AG04449 (cell line): ENCODE data around the gene NEURL1B.
"Not testable (repeated sequence)": the region's sequence is repeated elsewhere in the genome, so short reads cannot be mapped to it uniquely, and the experiment has no call there.

ENCODE experiments used
- CTCF ChIA-PET: fragments of 350-600 bp; formaldehyde crosslinking; extraction: SDS; loops from one replicate; lab custom pipeline; 2021; ENCODE audit warnings: antibody characterized with exemption; lab: Yijun Ruan, JAX
- POLR2A ChIA-PET: fragments of 400-600, 350-600 bp; formaldehyde crosslinking; extraction: SDS; loops from one replicate; lab custom pipeline; 2020; ENCODE audit warnings: antibody characterized with exemption, inconsistent platforms; lab: Yijun Ruan, JAX
- DNase-seq: peaks from one replicate; pipeline ENCODE4 v3.0.0-alpha.2; 2010; ENCODE audit warnings: low read depth, low spot score
- H3K4me3 ChIP-seq: 2 replicates; pipeline ENCODE4 v1.5.1; 2011; ENCODE audit warnings: low read depth, mild to moderate bottlenecking, control low read depth, low read length
- TF ChIP-seq, protein P1 (sequence below): IDR thresholded peaks from one replicate; pipeline ENCODE4 v1.5.1; 2011; ENCODE audit warnings: mild to moderate bottlenecking, moderate library complexity, low read length, control low read depth, inconsistent platforms; ENCODE audit not compliant: insufficient read depth; ENCODE audit errors: missing control alignments

NEURL1B gene

GRCh38 chr5:172644711-172645110 lies 3.6 kb downstream of the NEURL1B start:
- DNase-seq, result no peak
- POLR2A ChIA-PET, result no interaction called here
- TF ChIP-seq, protein P1, sequence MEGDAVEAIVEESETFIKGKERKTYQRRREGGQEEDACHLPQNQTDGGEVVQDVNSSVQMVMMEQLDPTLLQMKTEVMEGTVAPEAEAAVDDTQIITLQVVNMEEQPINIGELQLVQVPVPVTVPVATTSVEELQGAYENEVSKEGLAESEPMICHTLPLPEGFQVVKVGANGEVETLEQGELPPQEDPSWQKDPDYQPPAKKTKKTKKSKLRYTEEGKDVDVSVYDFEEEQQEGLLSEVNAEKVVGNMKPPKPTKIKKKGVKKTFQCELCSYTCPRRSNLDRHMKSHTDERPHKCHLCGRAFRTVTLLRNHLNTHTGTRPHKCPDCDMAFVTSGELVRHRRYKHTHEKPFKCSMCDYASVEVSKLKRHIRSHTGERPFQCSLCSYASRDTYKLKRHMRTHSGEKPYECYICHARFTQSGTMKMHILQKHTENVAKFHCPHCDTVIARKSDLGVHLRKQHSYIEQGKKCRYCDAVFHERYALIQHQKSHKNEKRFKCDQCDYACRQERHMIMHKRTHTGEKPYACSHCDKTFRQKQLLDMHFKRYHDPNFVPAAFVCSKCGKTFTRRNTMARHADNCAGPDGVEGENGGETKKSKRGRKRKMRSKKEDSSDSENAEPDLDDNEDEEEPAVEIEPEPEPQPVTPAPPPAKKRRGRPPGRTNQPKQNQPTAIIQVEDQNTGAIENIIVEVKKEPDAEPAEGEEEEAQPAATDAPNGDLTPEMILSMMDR, result no peak
- H3K4me3 ChIP-seq, result no peak overlapping the region
- CTCF ChIA-PET, result no interaction called here

- DNase-seq, result no peak
- ChIA-PET CTCF (no interaction called here), POLR2A (no interaction called here)
- TF ChIP-seq, protein P1, result no peak
- H3K4me3 ChIP-seq, result no peak overlapping the region
These were observed 4.4 kb downstream of the NEURL1B start for GRCh38 chr5:172645271-172646055.

GRCh38 chr5:172646716-172647285 lies 5.7 kb downstream of the NEURL1B start:
- TF ChIP-seq, protein P1, result no peak
- ChIA-PET CTCF (no interaction called here), POLR2A (no interaction called here)
- no peak overlapping the region for H3K4me3 ChIP-seq
- DNase-seq, result no peak

- TF ChIP-seq, protein P1, result no peak
- no peak overlapping the region for H3K4me3 ChIP-seq
- ChIA-PET CTCF (no interaction called here), POLR2A (no interaction called here)
- no peak for DNase-seq
These were observed 6.4 kb downstream of the NEURL1B start for GRCh38 chr5:172647352-172648012.

DNA sequence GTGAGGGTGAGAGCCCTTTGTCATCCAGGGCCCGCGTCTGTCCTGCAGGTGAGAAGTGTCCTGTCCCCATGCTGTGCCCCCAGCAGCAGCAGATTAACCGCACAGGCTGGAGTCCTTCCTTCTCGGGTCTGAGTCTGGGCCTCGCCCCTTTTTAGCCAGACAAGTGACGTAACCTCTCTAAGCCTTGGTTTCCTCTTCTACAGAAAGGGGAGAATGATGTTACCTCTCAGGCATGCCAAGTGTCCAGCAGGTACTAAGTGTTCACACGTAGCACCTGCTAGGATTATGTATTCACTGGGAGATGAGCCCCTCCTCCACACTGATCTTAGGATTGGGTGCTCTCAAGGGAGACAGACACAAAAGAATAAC lies 6.9 kb downstream of the NEURL1B start:
- DNase-seq, result no peak
- ChIA-PET POLR2A (no interaction called here), CTCF (no interaction called here)
- TF ChIP-seq, protein P1, result no peak
- H3K4me3 ChIP-seq, result no peak overlapping the region

- POLR2A ChIA-PET, result no interaction called here
- TF ChIP-seq, protein P1, result no peak
- DNase-seq, result no peak
- no peak overlapping the region for H3K4me3 ChIP-seq
- CTCF ChIA-PET, result interaction anchor here (1.5 kb wide), 1 partner anchor 11 kb away, joined by 5 read pairs; no protein-coding TSS in a partner anchor
These were observed 7.7 kb downstream of the NEURL1B start for GRCh38 chr5:172648755-172649154.

DNA sequence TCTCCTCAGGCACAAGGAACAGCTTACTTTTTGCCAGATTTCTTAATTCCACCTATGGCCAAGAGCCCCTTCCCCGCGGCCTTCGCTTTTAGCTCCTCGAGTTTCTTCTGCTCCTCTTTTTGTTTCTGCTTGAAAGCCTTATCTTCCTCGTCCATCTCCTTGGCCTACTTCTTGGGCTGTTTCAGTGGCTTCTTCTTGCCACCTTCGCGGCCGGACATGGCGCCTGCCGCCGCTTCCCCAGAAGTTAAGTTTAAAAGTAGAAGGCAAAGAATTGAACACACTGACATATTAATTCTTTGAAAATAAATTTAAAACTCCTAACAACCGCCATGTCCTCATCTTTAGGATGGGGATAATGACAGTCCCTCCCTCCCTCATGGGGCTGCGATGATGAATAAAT lies 15.4 kb downstream of the NEURL1B start:
- DNase-seq, H3K4me3 ChIP-seq, CTCF ChIA-PET, POLR2A ChIA-PET: not testable (repeated sequence)

GRCh38 chr5:172657524-172658233 lies 16.6 kb downstream of the NEURL1B start:
- DNase-seq, H3K4me3 ChIP-seq, POLR2A ChIA-PET, CTCF ChIA-PET: not testable (repeated sequence)
